SU-DHL-6 (cell line): Measurements from ENCODE around the gene PYGB.

Experiments
- H2AFZ ChIP-seq: fragments of 200-600 bp; sonication (generic); 2 replicates; pipeline ENCODE4 v1.6.1; 2014; ENCODE audit warnings: low read depth, mild to moderate bottlenecking, moderate library complexity, mixed read lengths, antibody characterized with exemption, low read length; ENCODE audit not compliant: severe bottlenecking
- H3F3A ChIP-seq: fragments of 200-600 bp; shearing (Covaris generic); 2 replicates; pipeline ENCODE4 v1.6.0; 2016; ENCODE audit warnings: antibody characterized with exemption, mild to moderate bottlenecking; ENCODE audit not compliant: insufficient read depth
- H3K27ac ChIP-seq: fragments of 200-600 bp; sonication (generic); 2 replicates; pipeline ENCODE4 v1.5.1; 2016; ENCODE audit warnings: low read depth, mild to moderate bottlenecking, low read length, moderate library complexity, mixed read lengths
- H3K27me3 ChIP-seq: fragments of 200-600 bp; sonication (generic), shearing (Covaris generic); 2 replicates; pipeline ENCODE4 v1.6.0; 2014; ENCODE audit warnings: mild to moderate bottlenecking, low read length
- H3K36me3 ChIP-seq: fragments of 200-600 bp; sonication (generic); 2 replicates; pipeline ENCODE4 v1.6.1; 2014; ENCODE audit warnings: mild to moderate bottlenecking, low read length, mixed read lengths
- H3K4me2 ChIP-seq: fragments of 300-600, 200-600 bp; shearing (Covaris generic), sonication (generic); 2 replicates; pipeline ENCODE4 v1.6.0; 2014; ENCODE audit warnings: low read length, low read depth, mild to moderate bottlenecking; ENCODE audit not compliant: poor library complexity, severe bottlenecking
- H3K4me3 ChIP-seq: fragments of 200-600 bp; sonication (generic); 2 replicates; pipeline ENCODE4 v1.5.1; 2014; ENCODE audit warnings: antibody characterized with exemption, low read length, mild to moderate bottlenecking, mixed read lengths; ENCODE audit not compliant: insufficient read depth, poor library complexity, severe bottlenecking
- H3K79me2 ChIP-seq: fragments of 200-600 bp; sonication (generic); 2 replicates; pipeline ENCODE4 v1.6.1; 2014; ENCODE audit warnings: mild to moderate bottlenecking, low read length, moderate library complexity; ENCODE audit not compliant: insufficient read depth
- H3K9ac ChIP-seq: fragments of 200-600 bp; sonication (generic); 2 replicates; pipeline ENCODE4 v1.7.0; 2014; ENCODE audit warnings: mild to moderate bottlenecking, low read length
- H3K9me2 ChIP-seq: fragments of 200-600 bp; sonication (generic); replicated peaks from 2 replicates; pipeline ENCODE4 v1.6.1; 2014; ENCODE audit warnings: low read length; ENCODE audit not compliant: insufficient read depth
- H3K9me3 ChIP-seq: fragments of 200-600 bp; sonication (generic); 2 replicates; pipeline ENCODE4 v1.6.1; 2014; ENCODE audit warnings: low read length, mixed read lengths; ENCODE audit not compliant: insufficient read depth
- H4K20me1 ChIP-seq: fragments of 200-600 bp; sonication (generic); 2 replicates; pipeline ENCODE4 v1.6.1; 2014; ENCODE audit warnings: low read depth, mild to moderate bottlenecking, antibody characterized with exemption, low read length, moderate library complexity, mixed read lengths
- CTCF ChIP-seq: fragments of 200-600 bp; sonication (generic); IDR thresholded peaks from one replicate; pipeline ENCODE4 v1.5.1; 2017; ENCODE audit warnings: antibody characterized with exemption, mild to moderate bottlenecking, low read length, moderate library complexity; ENCODE audit not compliant: insufficient read depth, poor library complexity, severe bottlenecking
- EZH2phosphoT487 ChIP-seq: fragments of 200-600 bp; sonication (generic), shearing (Covaris generic); conservative IDR thresholded peaks from 2 replicates; pipeline ENCODE4 v1.6.1; 2018; ENCODE audit warnings: mild to moderate bottlenecking, antibody characterized with exemption, low read length, moderate library complexity, mixed read lengths

The PYGB gene

GRCh38 chr20:25323496-25324246 is 75.8 kb downstream of the PYGB start:
- Histone ChIP-seq H3K9ac (no peak overlapping the region), H3K27me3 (no peaks in the 10 kb centered on the region), H3K4me3 (no peak overlapping the region), H3K4me2 (no peak overlapping the region), H2AFZ (no peak overlapping the region), H4K20me1 (no peaks in the 10 kb centered on the region), H3F3A (0 out of 2 replicates have a peak, but pooled peaks cover 6% of the 10 kb centered on the region), H3K9me3 (no peaks in the 10 kb centered on the region), H3K27ac (no peak overlapping the region), H3K9me2 (no peaks in the 10 kb centered on the region), H3K36me3 (no peaks in the 10 kb centered on the region), H3K79me2 (no peaks in the 10 kb centered on the region)
- TF ChIP-seq CTCF (no peak), EZH2phosphoT487 (no peak)

- no peak overlapping the region for H3K4me3 ChIP-seq
- H3K79me2 ChIP-seq: no peaks in the 10 kb centered on the region
- no peaks in the 10 kb centered on the region for H3K36me3 ChIP-seq
- H3K27ac ChIP-seq: no peak overlapping the region
- H2AFZ ChIP-seq: no peak overlapping the region
- no peaks in the 10 kb centered on the region for H3K9me2 ChIP-seq
- no peak overlapping the region for H3K4me2 ChIP-seq
- H3F3A ChIP-seq: 0 out of 2 replicates have a peak, but pooled peaks cover 6% of the 10 kb centered on the region
- no peaks in the 10 kb centered on the region for H3K9me3 ChIP-seq
- TF ChIP-seq CTCF: no peak
- TF ChIP-seq EZH2phosphoT487: no peak
- no peaks in the 10 kb centered on the region for H3K27me3 ChIP-seq
- no peak overlapping the region for H3K9ac ChIP-seq
- H4K20me1 ChIP-seq: no peaks in the 10 kb centered on the region
Observed at GRCh38 chr20:25324412-25324811, 76.5 kb downstream of the PYGB start.

GRCh38 chr20:25325073-25325472 is 77.2 kb downstream of the PYGB start:
- H2AFZ ChIP-seq: no peak overlapping the region
- TF ChIP-seq EZH2phosphoT487 (no peak), CTCF (no peak)
- no peaks in the 10 kb centered on the region for H3K9me3 ChIP-seq
- no peaks in the 10 kb centered on the region for H3K27me3 ChIP-seq
- no peaks in the 10 kb centered on the region for H4K20me1 ChIP-seq
- H3K9me2 ChIP-seq: no peaks in the 10 kb centered on the region
- H3K36me3 ChIP-seq: no peaks in the 10 kb centered on the region
- H3K4me2 ChIP-seq: no peak overlapping the region
- H3K9ac ChIP-seq: no peak overlapping the region
- no peak overlapping the region for H3K4me3 ChIP-seq
- no peaks in the 10 kb centered on the region for H3K79me2 ChIP-seq
- H3K27ac ChIP-seq: no peak overlapping the region
- 0 out of 2 replicates have a peak, but pooled peaks cover 6% of the 10 kb centered on the region for H3F3A ChIP-seq
